ENCODE measurements around the gene GYS1. TPM values are rescaled to one million over a fixed set of nuclear protein-coding genes. Genes with fewer than 3 reads are reported as not detected.

Gene GYS1
- total RNA-seq, 1 donor from 2014 or later = 45.7 TPM

- Mint-ChIP-seq H3K27me3 (ENCODE audit: unreplicated experiment) (peaks cover 9% of the 10 kb centered on the region), H3K36me3 (ENCODE audit: low read depth, unreplicated experiment) (peaks cover 7% of the 10 kb centered on the region), H3K4me3 (ENCODE audit: unreplicated experiment) (no peak overlapping the region), H3K4me1 (ENCODE audit: unreplicated experiment) (peaks cover 9% of the 10 kb centered on the region), H3K9me3 (ENCODE audit: unreplicated experiment) (peaks cover 4% of the 10 kb centered on the region), H3K27ac (ENCODE audit: unreplicated experiment) (no peak overlapping the region)
- TF ChIP-seq, protein P1, sequence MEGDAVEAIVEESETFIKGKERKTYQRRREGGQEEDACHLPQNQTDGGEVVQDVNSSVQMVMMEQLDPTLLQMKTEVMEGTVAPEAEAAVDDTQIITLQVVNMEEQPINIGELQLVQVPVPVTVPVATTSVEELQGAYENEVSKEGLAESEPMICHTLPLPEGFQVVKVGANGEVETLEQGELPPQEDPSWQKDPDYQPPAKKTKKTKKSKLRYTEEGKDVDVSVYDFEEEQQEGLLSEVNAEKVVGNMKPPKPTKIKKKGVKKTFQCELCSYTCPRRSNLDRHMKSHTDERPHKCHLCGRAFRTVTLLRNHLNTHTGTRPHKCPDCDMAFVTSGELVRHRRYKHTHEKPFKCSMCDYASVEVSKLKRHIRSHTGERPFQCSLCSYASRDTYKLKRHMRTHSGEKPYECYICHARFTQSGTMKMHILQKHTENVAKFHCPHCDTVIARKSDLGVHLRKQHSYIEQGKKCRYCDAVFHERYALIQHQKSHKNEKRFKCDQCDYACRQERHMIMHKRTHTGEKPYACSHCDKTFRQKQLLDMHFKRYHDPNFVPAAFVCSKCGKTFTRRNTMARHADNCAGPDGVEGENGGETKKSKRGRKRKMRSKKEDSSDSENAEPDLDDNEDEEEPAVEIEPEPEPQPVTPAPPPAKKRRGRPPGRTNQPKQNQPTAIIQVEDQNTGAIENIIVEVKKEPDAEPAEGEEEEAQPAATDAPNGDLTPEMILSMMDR (IDR thresholded peaks at IDR 0.05; ENCODE audit: unreplicated experiment) = no peak
- DNase-seq (ENCODE audit: low spot score) = no peak
These were observed 47.7 kb downstream of the GYS1 start for GRCh38 chr19:48945415-48945814.

- no peaks in the 10 kb centered on the region for H3K4me1 Mint-ChIP-seq (ENCODE audit: unreplicated experiment)
- no peak overlapping the region for H3K27ac Mint-ChIP-seq (ENCODE audit: unreplicated experiment)
- peaks cover under 1% of the 10 kb centered on the region for H3K9me3 Mint-ChIP-seq (ENCODE audit: unreplicated experiment)
- no peak overlapping the region for H3K4me3 Mint-ChIP-seq (ENCODE audit: unreplicated experiment)
- H3K36me3 Mint-ChIP-seq (ENCODE audit: low read depth, unreplicated experiment) = peaks cover under 1% of the 10 kb centered on the region
- TF ChIP-seq, protein P1 (IDR thresholded peaks at IDR 0.05; ENCODE audit: unreplicated experiment) = no peak
- no peak for DNase-seq (ENCODE audit: low spot score)
- H3K27me3 Mint-ChIP-seq (ENCODE audit: unreplicated experiment) = peaks cover 9% of the 10 kb centered on the region
These were observed 50.0 kb downstream of the GYS1 start for GRCh38 chr19:48943081-48943480.

DNA sequence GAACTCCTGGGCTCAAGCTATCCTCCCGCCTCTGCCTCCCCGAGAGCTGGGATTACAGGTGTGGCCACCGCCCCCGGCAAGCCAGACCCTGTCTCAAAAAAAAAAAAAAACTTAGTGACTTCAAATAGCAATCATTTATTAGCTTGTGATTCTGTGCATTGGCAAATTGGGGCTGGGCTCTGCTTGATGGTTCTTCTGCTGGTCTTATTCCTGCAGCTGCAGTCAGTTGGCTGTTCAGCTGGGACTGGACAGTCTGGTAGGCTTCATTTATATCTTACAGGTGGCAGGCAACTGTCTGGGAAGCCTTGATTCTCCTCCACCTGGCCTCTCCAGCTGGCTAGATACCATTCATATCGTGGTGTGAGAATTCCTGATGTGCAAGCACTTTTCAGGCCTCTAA is 52.2 kb downstream of the GYS1 start:
- no peak overlapping the region for H3K4me3 Mint-ChIP-seq (ENCODE audit: unreplicated experiment)
- no peak for DNase-seq (ENCODE audit: low spot score)
- peaks cover 8% of the 10 kb centered on the region for H3K27me3 Mint-ChIP-seq (ENCODE audit: unreplicated experiment)
- H3K9me3 Mint-ChIP-seq (ENCODE audit: unreplicated experiment) = no peaks in the 10 kb centered on the region
- no peak overlapping the region for H3K27ac Mint-ChIP-seq (ENCODE audit: unreplicated experiment)
- TF ChIP-seq, protein P1 (IDR thresholded peaks at IDR 0.05; ENCODE audit: unreplicated experiment) = no peak
- no peaks in the 10 kb centered on the region for H3K4me1 Mint-ChIP-seq (ENCODE audit: unreplicated experiment)
- no peaks in the 10 kb centered on the region for H3K36me3 Mint-ChIP-seq (ENCODE audit: low read depth, unreplicated experiment)

- no peaks in the 10 kb centered on the region for H3K36me3 Mint-ChIP-seq (ENCODE audit: low read depth, unreplicated experiment)
- no peak overlapping the region for H3K27ac Mint-ChIP-seq (ENCODE audit: unreplicated experiment)
- TF ChIP-seq, protein P1 (IDR thresholded peaks at IDR 0.05; ENCODE audit: unreplicated experiment) = no peak
- H3K27me3 Mint-ChIP-seq (ENCODE audit: unreplicated experiment) = peaks cover 11% of the 10 kb centered on the region
- H3K4me1 Mint-ChIP-seq (ENCODE audit: unreplicated experiment) = peaks cover 1% of the 10 kb centered on the region
- H3K4me3 Mint-ChIP-seq (ENCODE audit: unreplicated experiment) = no peak overlapping the region
- H3K9me3 Mint-ChIP-seq (ENCODE audit: unreplicated experiment) = no peaks in the 10 kb centered on the region
- DNase-seq (ENCODE audit: low spot score) = no peak
These were observed 54.9 kb downstream of the GYS1 start for GRCh38 chr19:48938256-48938655.

DNA sequence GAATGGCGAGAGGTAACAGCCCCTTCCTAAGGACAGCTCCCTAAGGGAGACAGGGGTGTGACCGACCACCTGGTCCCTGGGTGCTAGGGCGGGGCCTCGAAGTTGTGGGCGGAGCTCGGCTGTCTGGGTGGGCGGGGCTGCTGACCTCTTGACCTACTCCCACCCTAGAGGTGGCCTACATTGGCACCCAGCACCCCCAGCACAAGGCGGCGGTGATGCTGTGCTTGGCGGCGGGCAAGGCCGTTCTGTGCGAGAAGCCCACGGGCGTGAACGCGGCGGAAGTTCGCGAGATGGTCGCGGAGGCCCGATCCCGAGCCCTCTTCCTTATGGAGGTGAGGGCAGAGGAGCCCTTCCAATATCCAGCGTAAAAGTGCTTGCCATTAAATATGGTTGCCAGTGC is 57.2 kb downstream of the GYS1 start:
- peaks cover 12% of the 10 kb centered on the region for H3K27me3 Mint-ChIP-seq (ENCODE audit: unreplicated experiment)
- DNase-seq (ENCODE audit: low spot score) = no peak
- no peaks in the 10 kb centered on the region for H3K36me3 Mint-ChIP-seq (ENCODE audit: low read depth, unreplicated experiment)
- TF ChIP-seq, protein P1 (IDR thresholded peaks at IDR 0.05; ENCODE audit: unreplicated experiment) = no peak
- H3K4me3 Mint-ChIP-seq (ENCODE audit: unreplicated experiment) = no peak overlapping the region
- no peaks in the 10 kb centered on the region for H3K9me3 Mint-ChIP-seq (ENCODE audit: unreplicated experiment)
- no peak overlapping the region for H3K27ac Mint-ChIP-seq (ENCODE audit: unreplicated experiment)
- H3K4me1 Mint-ChIP-seq (ENCODE audit: unreplicated experiment) = peaks cover 3% of the 10 kb centered on the region

Data from endothelial cell (in vitro differentiated cells).